ENCODE measurements around the gene PHACTR3. TPM values are rescaled to one million over a fixed set of nuclear protein-coding genes. Genes with fewer than 3 reads are reported as not detected.

Gene PHACTR3
- polyA plus RNA-seq, 2 of the 4 experiments (the other 2 are of a cell fraction): not detected

DNA sequence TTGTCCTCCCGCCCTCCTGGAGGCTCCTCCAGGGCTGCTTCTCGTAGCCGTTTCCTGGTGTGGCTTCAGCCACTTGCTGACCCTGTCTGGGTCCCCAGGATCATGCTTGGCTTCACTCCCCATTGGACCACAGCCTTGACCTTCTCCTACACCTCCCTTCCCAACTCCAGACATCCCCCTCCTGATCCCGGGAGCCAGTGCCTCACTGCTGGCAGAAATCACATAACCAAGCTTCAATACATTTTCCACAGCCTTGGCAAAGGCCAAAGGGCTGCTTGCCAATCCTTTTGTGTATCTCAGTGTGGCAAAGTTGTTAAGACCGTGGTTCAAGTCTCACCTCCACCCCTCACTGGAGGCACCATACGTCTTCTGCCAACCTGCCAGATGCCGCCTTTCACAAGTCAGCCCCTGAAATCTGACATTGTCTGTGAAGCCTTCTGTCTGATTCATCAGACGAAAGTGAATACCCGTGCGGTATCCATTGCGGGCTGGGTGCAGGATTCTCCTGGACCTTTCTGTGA, 60.1 kb downstream of the PHACTR3 start (continued):
- TF ChIP-seq, protein P1, sequence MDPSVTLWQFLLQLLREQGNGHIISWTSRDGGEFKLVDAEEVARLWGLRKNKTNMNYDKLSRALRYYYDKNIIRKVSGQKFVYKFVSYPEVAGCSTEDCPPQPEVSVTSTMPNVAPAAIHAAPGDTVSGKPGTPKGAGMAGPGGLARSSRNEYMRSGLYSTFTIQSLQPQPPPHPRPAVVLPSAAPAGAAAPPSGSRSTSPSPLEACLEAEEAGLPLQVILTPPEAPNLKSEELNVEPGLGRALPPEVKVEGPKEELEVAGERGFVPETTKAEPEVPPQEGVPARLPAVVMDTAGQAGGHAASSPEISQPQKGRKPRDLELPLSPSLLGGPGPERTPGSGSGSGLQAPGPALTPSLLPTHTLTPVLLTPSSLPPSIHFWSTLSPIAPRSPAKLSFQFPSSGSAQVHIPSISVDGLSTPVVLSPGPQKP (IDR thresholded peaks at IDR 0.05; ENCODE audit: low read depth, low read length): no peak
- TF ChIP-seq JUN (IDR thresholded peaks at IDR 0.05): no peak
- TF ChIP-seq, protein P2, sequence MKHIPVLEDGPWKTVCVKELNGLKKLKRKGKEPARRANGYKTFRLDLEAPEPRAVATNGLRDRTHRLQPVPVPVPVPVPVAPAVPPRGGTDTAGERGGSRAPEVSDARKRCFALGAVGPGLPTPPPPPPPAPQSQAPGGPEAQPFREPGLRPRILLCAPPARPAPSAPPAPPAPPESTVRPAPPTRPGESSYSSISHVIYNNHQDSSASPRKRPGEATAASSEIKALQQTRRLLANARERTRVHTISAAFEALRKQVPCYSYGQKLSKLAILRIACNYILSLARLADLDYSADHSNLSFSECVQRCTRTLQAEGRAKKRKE (CRISPR knock-in tag; IDR thresholded peaks at IDR 0.05; ENCODE audit: low read depth): no peak

DNA sequence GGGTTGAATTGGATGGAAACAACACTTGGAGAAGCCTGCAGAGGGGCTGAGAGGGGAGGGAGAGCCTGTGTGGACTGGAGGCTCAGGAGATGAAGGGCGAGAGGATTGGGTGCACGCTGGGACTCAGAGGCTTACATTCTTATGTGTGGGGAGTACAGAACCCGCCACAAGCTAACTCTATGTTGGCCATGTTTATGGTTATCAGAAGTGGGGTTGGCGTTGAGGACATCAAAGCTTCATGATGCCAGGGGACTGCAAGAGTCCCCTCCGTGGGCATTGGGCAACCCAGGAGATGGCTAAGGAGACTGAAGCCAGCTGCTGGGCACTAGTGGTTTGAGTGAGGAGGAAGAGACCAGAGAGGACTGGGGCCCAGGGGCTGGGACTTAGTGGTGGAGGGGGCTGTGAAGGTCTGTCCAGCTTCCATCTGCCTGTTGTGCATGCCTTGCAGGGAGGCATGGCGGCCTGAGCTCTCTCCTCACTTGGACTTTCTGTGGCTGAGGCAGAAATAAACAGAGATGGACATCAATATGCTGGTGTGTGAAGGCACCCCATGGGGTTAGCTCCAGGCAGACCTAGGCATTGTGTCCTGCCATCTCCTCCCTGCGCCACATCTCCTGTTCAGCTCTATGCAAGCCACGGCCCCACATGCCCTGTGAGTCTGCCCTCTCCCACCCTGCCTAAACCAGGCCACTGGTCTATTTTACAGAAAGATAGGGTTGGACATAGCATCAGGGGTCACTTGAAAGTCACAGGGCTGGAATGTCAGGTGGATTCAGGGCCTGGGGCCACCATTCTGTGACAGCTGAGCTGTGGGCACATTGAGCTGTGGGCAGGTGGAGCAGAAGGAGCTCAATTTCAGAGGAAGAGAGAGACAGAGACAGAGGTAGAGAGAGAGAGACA, 61.6 kb downstream of the PHACTR3 start:
- no peak for FAIRE-seq
- DNase-seq (ENCODE audit: low read depth in 1 of 2, low spot score in 1 of 2): no peak
- Histone ChIP-seq H3K4me1 (no peaks in the 10 kb centered on the region), H3K4me3 (no peak overlapping the region), H3K27ac (no peak overlapping the region), H3K9me3 (no peaks in the 10 kb centered on the region), H3K4me2 (no peak overlapping the region)
- no peak for ATAC-seq
- TF ChIP-seq TP53 (CRISPR knock-in tag; IDR thresholded peaks at IDR 0.05) (no peak), RAD21 (conservative IDR thresholded peaks at IDR 0.05 in 1 of 2, IDR thresholded peaks at IDR 0.05 in 1 of 2) (no peak), HDAC2 (IDR thresholded peaks at IDR 0.05) (no peak), TFCP2L1 (CRISPR knock-in tag; IDR thresholded peaks at IDR 0.05) (no peak), CHD2 (IDR thresholded peaks at IDR 0.05; ENCODE audit: low read length, partially characterized antibody) (no peak), SMC3 (IDR thresholded peaks at IDR 0.05) (no peak)
- TF ChIP-seq, protein P1 (IDR thresholded peaks at IDR 0.05; ENCODE audit: low read depth, low read length): no peak
- CTCF ChIA-PET: interaction anchor here (0.6 to 1.0 kb wide), 3 partner anchors 15 to 95 kb away, joined by 3 read pairs; no protein-coding TSS in a partner anchor
- 1% methylated on average over 8 of the region's 8 CpGs for WGBS (ENCODE audit: missing lambda C conversion rate)
- POLR2A ChIA-PET: no interaction called here

DNA sequence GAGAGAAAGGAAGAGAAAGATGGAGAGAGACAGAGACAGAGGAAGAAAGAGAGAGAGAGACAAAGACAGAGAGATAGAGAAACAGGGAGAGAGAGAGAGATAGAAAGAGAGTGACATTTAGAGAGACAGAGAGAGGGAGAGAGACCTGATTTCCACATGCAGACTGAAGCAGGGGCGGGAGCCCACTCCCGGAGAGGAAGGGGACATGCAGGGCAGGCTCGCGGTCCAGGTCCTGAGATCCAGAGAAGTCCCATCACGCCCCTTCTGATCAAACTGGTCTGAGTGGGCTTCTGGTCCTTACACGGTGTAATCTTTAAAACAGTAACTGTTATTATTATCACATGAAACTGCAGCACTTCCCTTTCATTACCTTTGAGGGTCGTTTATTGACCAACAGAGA, 62.2 kb downstream of the PHACTR3 start:
- CTCF ChIA-PET: interaction anchor here (0.6 to 0.7 kb wide), 2 partner anchors 84 to 95 kb away, joined by 3 read pairs; no protein-coding TSS in a partner anchor
- Histone ChIP-seq H3K9me3 (no peaks in the 10 kb centered on the region), H3K4me3 (no peak overlapping the region), H3K4me2 (no peak overlapping the region), H3K27ac (no peak overlapping the region), H3K4me1 (no peaks in the 10 kb centered on the region)
- POLR2A ChIA-PET: no interaction called here
- DNase-seq (ENCODE audit: low read depth in 1 of 2, low spot score in 1 of 2) (no peak), FAIRE-seq (no peak), ATAC-seq (no peak)
- TF ChIP-seq GATA3 (IDR thresholded peaks at IDR 0.05; ENCODE audit: borderline replicate concordance) (no peak), FOXS1 (CRISPR knock-in tag; IDR thresholded peaks at IDR 0.05) (no peak), RFX5 (IDR thresholded peaks at IDR 0.05) (no peak), CHD2 (IDR thresholded peaks at IDR 0.05; ENCODE audit: low read length, partially characterized antibody) (no peak)
- 15% methylated on average over 7 of the region's 7 CpGs for WGBS (ENCODE audit: missing lambda C conversion rate)

DNA sequence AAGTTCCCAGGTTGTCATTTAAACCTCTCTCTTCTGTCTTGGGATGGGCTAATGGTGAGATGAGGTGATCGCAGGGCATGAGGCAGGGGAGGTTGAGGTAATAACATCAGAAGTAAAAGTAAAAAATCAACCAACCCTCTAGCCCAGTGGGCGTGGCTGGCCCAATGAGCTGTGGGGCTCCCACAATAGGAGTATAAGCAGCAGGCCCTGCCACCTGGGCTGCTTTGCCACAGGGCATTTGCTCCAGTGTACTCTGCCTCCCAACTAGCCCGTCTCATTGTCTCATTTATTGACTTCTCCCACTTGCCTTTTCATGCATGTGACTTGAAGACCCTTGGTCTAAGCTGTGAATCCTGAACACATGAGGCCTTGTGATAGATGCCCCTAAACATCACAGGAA, 62.8 kb downstream of the PHACTR3 start:
- DNase-seq (ENCODE audit: low read depth in 1 of 2, low spot score in 1 of 2) (no peak), ATAC-seq (no peak), FAIRE-seq (no peak)
- no peak overlapping the region for H3K4me3 ChIP-seq
- no peak overlapping the region for H3K27ac ChIP-seq
- ChIA-PET POLR2A (no interaction called here), CTCF (interaction anchor here (0.7 kb wide), 1 partner anchor 83 kb away, joined by 3 read pairs; no protein-coding TSS in a partner anchor)
- WGBS (ENCODE audit: missing lambda C conversion rate): 9% methylated on average over 3 of the region's 3 CpGs
- H3K4me2 ChIP-seq: no peak overlapping the region
- no peaks in the 10 kb centered on the region for H3K9me3 ChIP-seq
- no peaks in the 10 kb centered on the region for H3K4me1 ChIP-seq
- TF ChIP-seq, protein P3, sequence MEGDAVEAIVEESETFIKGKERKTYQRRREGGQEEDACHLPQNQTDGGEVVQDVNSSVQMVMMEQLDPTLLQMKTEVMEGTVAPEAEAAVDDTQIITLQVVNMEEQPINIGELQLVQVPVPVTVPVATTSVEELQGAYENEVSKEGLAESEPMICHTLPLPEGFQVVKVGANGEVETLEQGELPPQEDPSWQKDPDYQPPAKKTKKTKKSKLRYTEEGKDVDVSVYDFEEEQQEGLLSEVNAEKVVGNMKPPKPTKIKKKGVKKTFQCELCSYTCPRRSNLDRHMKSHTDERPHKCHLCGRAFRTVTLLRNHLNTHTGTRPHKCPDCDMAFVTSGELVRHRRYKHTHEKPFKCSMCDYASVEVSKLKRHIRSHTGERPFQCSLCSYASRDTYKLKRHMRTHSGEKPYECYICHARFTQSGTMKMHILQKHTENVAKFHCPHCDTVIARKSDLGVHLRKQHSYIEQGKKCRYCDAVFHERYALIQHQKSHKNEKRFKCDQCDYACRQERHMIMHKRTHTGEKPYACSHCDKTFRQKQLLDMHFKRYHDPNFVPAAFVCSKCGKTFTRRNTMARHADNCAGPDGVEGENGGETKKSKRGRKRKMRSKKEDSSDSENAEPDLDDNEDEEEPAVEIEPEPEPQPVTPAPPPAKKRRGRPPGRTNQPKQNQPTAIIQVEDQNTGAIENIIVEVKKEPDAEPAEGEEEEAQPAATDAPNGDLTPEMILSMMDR (IDR thresholded peaks at IDR 0.05): no peak
- TF ChIP-seq KDM1A (IDR thresholded peaks at IDR 0.05; ENCODE audit: low read depth) (no peak), SMC3 (IDR thresholded peaks at IDR 0.05) (no peak), RNF2 (IDR thresholded peaks at IDR 0.05; ENCODE audit: borderline replicate concordance, low read depth) (no peak), ZNF302 (CRISPR knock-in tag; IDR thresholded peaks at IDR 0.05) (no peak), ZC3H11A (IDR thresholded peaks at IDR 0.05) (no peak), ESRRA (IDR thresholded peaks at IDR 0.05; ENCODE audit: borderline replicate concordance, low read length) (no peak), TFCP2L1 (CRISPR knock-in tag; IDR thresholded peaks at IDR 0.05) (no peak), ZSCAN20 (CRISPR knock-in tag; IDR thresholded peaks at IDR 0.05) (no peak), RAD21 (conservative IDR thresholded peaks at IDR 0.05 in 1 of 2, IDR thresholded peaks at IDR 0.05 in 1 of 2) (no peak), NR3C1 (IDR thresholded peaks at IDR 0.05) (no peak), CBX8 (IDR thresholded peaks at IDR 0.05) (no peak), RFX5 (IDR thresholded peaks at IDR 0.05) (no peak), HEYL (CRISPR knock-in tag; IDR thresholded peaks at IDR 0.05) (no peak)
- TF ChIP-seq, protein P2 (CRISPR knock-in tag; IDR thresholded peaks at IDR 0.05; ENCODE audit: low read depth): no peak
- TF ChIP-seq, protein P4, sequence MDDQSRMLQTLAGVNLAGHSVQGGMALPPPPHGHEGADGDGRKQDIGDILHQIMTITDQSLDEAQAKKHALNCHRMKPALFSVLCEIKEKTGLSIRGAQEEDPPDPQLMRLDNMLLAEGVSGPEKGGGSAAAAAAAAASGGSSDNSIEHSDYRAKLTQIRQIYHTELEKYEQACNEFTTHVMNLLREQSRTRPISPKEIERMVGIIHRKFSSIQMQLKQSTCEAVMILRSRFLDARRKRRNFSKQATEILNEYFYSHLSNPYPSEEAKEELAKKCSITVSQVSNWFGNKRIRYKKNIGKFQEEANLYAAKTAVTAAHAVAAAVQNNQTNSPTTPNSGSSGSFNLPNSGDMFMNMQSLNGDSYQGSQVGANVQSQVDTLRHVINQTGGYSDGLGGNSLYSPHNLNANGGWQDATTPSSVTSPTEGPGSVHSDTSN (IDR thresholded peaks at IDR 0.05): no peak

Measured in A549 (cell line).